HepG2 (cell line): ENCODE data around the gene BEST2. TPM values are rescaled to one million over a fixed set of nuclear protein-coding genes. Genes with fewer than 3 reads are reported as not detected.

ENCODE experiments used
- RARA ChIP-seq: IDR thresholded peaks from 2 replicates; pipeline ENCODE4 v1.6.1; 2016; ENCODE audit warnings: missing genetic modification reagents, missing compliant biosample characterization
- SOX6 ChIP-seq, 2 experiments: fragments of 450-650 bp in 1 of 2; sonication (generic) in 1 of 2; formaldehyde crosslinking in 1 of 2; IDR thresholded peaks; 2 replicates each; pipeline versions ENCODE4 v1.4.0 to v1.6.1; 2017 to 2020; ENCODE audit warnings: antibody characterized with exemption in 1 of 2, mild to moderate bottlenecking in 1 of 2, missing genetic modification reagents in 1 of 2
- SP4 ChIP-seq: sonication (generic); formaldehyde crosslinking; IDR thresholded peaks from 2 replicates; pipeline ENCODE4 v1.8.1; 2023; ENCODE audit warnings: mild to moderate bottlenecking, missing genetic modification reagents
- ZNF777 ChIP-seq: sonication (generic); formaldehyde crosslinking; IDR thresholded peaks from 2 replicates; pipeline ENCODE4 v1.4.0; 2020; ENCODE audit warnings: missing genetic modification reagents
- ZNF790 ChIP-seq: sonication (generic); formaldehyde crosslinking; IDR thresholded peaks from 2 replicates; pipeline ENCODE4 v1.8.0; 2022; ENCODE audit warnings: missing genetic modification reagents, mild to moderate bottlenecking, borderline replicate concordance
- polyA plus RNA-seq, 8 experiments: library from polyadenylated mRNA; depleted of rRNA in 3 of 8; stranded (reverse) in 7 of 8; unstranded in 1 of 8; fragments of >200 nt; fragmentation: Illumina TruSeq in 4 of 8; extraction: Trizol in 4 of 8; gene quantifications; 2 replicates each; pipeline versions ENCODE4 v1.2.1 to v1.2.3, GENCODE V29; 2011 to 2016; ENCODE audit warnings: low read depth in 4 of 8, missing spikeins in 1 of 8, mixed read lengths in 1 of 8; ENCODE audit not compliant: insufficient read depth in 1 of 8
- total RNA-seq, 5 experiments: library from RNA; depleted of rRNA; stranded (reverse); fragments of >200 nt; fragmentation: Illumina TruSeq; extraction: Trizol; gene quantifications; 2 replicates each; pipeline ENCODE4 v1.2.3, GENCODE V29; 2016; ENCODE audit warnings: low read depth in 1 of 5
- TF ChIP-seq, protein P1 (sequence below): sonication (generic); formaldehyde crosslinking; IDR thresholded peaks from 2 replicates; pipeline ENCODE4 v1.4.0; 2020; ENCODE audit warnings: missing genetic modification reagents, borderline replicate concordance
- TF ChIP-seq, protein P2 (sequence below): sonication (generic); formaldehyde crosslinking; IDR thresholded peaks from 2 replicates; pipeline ENCODE4 v1.4.0; 2020; ENCODE audit warnings: missing genetic modification reagents

BEST2 gene
- total and polyA plus RNA-seq, 2 of the 13 experiments (the other 11 are each of a cell fraction or from before 2014, with no cell fraction given): not detected

DNA sequence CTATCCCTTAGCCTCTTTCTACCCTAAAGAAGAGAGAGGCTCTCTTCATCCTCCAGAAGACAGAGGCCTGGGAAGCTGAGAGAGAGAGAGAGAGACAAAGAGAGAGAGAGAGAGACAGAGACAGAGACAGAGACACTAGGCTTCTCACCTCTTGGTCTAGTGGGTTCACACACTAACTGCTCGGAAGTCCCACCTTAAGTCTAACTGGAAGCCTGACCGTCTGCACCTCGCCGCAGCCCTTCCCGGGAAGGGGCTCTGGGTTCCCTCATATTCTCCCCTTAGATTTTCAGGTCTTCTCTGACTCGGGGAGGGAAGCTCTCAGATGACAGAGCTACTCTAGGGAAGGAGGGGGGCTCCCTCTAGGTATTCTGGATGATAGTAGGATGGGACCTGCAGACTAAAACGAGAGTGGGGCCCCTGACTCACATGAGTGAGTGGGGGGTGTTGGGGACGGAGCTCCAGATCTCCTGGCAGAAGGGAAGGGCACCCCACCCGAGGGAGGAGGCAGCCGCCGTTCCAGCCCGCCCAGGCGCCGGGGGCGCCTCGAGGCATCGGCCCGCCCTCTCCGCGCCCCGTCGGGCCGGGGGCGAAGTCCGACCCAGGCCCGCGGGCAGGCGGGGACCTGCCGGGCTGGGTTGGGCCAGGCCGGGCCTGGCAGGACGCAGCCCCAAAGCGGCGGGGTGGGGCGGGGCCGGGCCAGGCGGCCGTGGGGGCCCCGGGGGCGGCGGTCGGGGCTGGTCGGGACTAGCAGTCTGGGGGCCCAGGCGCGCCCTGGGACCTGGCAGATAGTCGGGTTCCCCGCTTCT is 37.7 kb downstream of the BEST2 start (continued):
- TF ChIP-seq, protein P1, sequence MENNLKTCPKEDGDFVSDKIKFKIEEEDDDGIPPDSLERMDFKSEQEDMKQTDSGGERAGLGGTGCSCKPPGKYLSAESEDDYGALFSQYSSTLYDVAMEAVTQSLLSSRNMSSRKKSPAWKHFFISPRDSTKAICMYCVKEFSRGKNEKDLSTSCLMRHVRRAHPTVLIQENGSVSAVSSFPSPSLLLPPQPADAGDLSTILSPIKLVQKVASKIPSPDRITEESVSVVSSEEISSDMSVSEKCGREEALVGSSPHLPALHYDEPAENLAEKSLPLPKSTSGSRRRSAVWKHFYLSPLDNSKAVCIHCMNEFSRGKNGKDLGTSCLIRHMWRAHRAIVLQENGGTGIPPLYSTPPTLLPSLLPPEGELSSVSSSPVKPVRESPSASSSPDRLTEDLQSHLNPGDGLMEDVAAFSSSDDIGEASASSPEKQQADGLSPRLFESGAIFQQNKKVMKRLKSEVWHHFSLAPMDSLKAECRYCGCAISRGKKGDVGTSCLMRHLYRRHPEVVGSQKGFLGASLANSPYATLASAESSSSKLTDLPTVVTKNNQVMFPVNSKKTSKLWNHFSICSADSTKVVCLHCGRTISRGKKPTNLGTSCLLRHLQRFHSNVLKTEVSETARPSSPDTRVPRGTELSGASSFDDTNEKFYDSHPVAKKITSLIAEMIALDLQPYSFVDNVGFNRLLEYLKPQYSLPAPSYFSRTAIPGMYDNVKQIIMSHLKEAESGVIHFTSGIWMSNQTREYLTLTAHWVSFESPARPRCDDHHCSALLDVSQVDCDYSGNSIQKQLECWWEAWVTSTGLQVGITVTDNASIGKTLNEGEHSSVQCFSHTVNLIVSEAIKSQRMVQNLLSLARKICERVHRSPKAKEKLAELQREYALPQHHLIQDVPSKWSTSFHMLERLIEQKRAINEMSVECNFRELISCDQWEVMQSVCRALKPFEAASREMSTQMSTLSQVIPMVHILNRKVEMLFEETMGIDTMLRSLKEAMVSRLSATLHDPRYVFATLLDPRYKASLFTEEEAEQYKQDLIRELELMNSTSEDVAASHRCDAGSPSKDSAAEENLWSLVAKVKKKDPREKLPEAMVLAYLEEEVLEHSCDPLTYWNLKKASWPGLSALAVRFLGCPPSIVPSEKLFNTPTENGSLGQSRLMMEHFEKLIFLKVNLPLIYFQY (CRISPR knock-in tag): peak; percentile 85; the same call in 1 of the 2 replicates
- TF ChIP-seq SOX6 (IDR thresholded peaks at IDR 0.05) (no peak), SOX6 (CRISPR knock-in tag; IDR thresholded peaks at IDR 0.05) (no peak), RARA (no peak), ZNF777 (CRISPR knock-in tag) (peak; percentile 93), SP4 (CRISPR knock-in tag) (0 out of 2 replicates have a peak, but pooled peaks have one; percentile 0), ZNF790 (CRISPR knock-in tag) (no peak)
- TF ChIP-seq, protein P2, sequence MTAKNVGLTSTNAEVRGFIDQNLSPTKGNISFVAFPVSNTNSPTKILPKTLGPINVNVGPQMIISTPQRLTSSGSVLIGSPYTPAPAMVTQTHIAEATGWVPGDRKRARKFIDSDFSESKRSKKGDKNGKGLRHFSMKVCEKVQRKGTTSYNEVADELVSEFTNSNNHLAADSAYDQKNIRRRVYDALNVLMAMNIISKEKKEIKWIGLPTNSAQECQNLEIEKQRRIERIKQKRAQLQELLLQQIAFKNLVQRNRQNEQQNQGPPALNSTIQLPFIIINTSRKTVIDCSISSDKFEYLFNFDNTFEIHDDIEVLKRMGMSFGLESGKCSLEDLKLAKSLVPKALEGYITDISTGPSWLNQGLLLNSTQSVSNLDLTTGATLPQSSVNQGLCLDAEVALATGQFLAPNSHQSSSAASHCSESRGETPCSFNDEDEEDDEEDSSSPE: 0 out of 2 replicates have a peak, but pooled peaks have one; percentile 7
